SU-DHL-6 (cell line): ENCODE data around the gene MPC1.

Experiments
- H2AFZ ChIP-seq: fragments of 200-600 bp; sonication (generic); 2 replicates; pipeline ENCODE4 v1.6.1; 2014; ENCODE audit warnings: low read depth, mild to moderate bottlenecking, moderate library complexity, mixed read lengths, antibody characterized with exemption, low read length; ENCODE audit not compliant: severe bottlenecking
- H3F3A ChIP-seq: fragments of 200-600 bp; shearing (Covaris generic); 2 replicates; pipeline ENCODE4 v1.6.0; 2016; ENCODE audit warnings: antibody characterized with exemption, mild to moderate bottlenecking; ENCODE audit not compliant: insufficient read depth
- H3K27ac ChIP-seq: fragments of 200-600 bp; sonication (generic); 2 replicates; pipeline ENCODE4 v1.5.1; 2016; ENCODE audit warnings: low read depth, mild to moderate bottlenecking, low read length, moderate library complexity, mixed read lengths
- H3K27me3 ChIP-seq: fragments of 200-600 bp; sonication (generic), shearing (Covaris generic); 2 replicates; pipeline ENCODE4 v1.6.0; 2014; ENCODE audit warnings: mild to moderate bottlenecking, low read length
- H3K36me3 ChIP-seq: fragments of 200-600 bp; sonication (generic); 2 replicates; pipeline ENCODE4 v1.6.1; 2014; ENCODE audit warnings: mild to moderate bottlenecking, low read length, mixed read lengths
- H3K4me2 ChIP-seq: fragments of 300-600, 200-600 bp; shearing (Covaris generic), sonication (generic); 2 replicates; pipeline ENCODE4 v1.6.0; 2014; ENCODE audit warnings: low read length, low read depth, mild to moderate bottlenecking; ENCODE audit not compliant: poor library complexity, severe bottlenecking
- H3K4me3 ChIP-seq: fragments of 200-600 bp; sonication (generic); 2 replicates; pipeline ENCODE4 v1.5.1; 2014; ENCODE audit warnings: antibody characterized with exemption, low read length, mild to moderate bottlenecking, mixed read lengths; ENCODE audit not compliant: insufficient read depth, poor library complexity, severe bottlenecking
- H3K79me2 ChIP-seq: fragments of 200-600 bp; sonication (generic); 2 replicates; pipeline ENCODE4 v1.6.1; 2014; ENCODE audit warnings: mild to moderate bottlenecking, low read length, moderate library complexity; ENCODE audit not compliant: insufficient read depth
- H3K9ac ChIP-seq: fragments of 200-600 bp; sonication (generic); 2 replicates; pipeline ENCODE4 v1.7.0; 2014; ENCODE audit warnings: mild to moderate bottlenecking, low read length
- H3K9me2 ChIP-seq: fragments of 200-600 bp; sonication (generic); replicated peaks from 2 replicates; pipeline ENCODE4 v1.6.1; 2014; ENCODE audit warnings: low read length; ENCODE audit not compliant: insufficient read depth
- H3K9me3 ChIP-seq: fragments of 200-600 bp; sonication (generic); 2 replicates; pipeline ENCODE4 v1.6.1; 2014; ENCODE audit warnings: low read length, mixed read lengths; ENCODE audit not compliant: insufficient read depth
- H4K20me1 ChIP-seq: fragments of 200-600 bp; sonication (generic); 2 replicates; pipeline ENCODE4 v1.6.1; 2014; ENCODE audit warnings: low read depth, mild to moderate bottlenecking, antibody characterized with exemption, low read length, moderate library complexity, mixed read lengths
- CTCF ChIP-seq: fragments of 200-600 bp; sonication (generic); IDR thresholded peaks from one replicate; pipeline ENCODE4 v1.5.1; 2017; ENCODE audit warnings: antibody characterized with exemption, mild to moderate bottlenecking, low read length, moderate library complexity; ENCODE audit not compliant: insufficient read depth, poor library complexity, severe bottlenecking
- EZH2phosphoT487 ChIP-seq: fragments of 200-600 bp; sonication (generic), shearing (Covaris generic); conservative IDR thresholded peaks from 2 replicates; pipeline ENCODE4 v1.6.1; 2018; ENCODE audit warnings: mild to moderate bottlenecking, antibody characterized with exemption, low read length, moderate library complexity, mixed read lengths

The MPC1 gene

GRCh38 chr6:166318649-166319600 is 63.8 kb downstream of the MPC1 start:
- peaks cover 4% of the 10 kb centered on the region; the same call in 1 of the 2 replicates for H4K20me1 ChIP-seq
- H3K4me3 ChIP-seq, result no peak overlapping the region

GRCh38 chr6:166318227-166318626 is 64.5 kb downstream of the MPC1 start:
- H3K4me3 ChIP-seq, result no peak overlapping the region
- H3K9me3 ChIP-seq, result no peaks in the 10 kb centered on the region
- no peak for TF ChIP-seq EZH2phosphoT487
- TF ChIP-seq CTCF, result no peak
- peaks cover 4% of the 10 kb centered on the region; the same call in 1 of the 2 replicates for H4K20me1 ChIP-seq
- no peak overlapping the region for H3K9ac ChIP-seq
- no peaks in the 10 kb centered on the region for H3K27me3 ChIP-seq
- no peak overlapping the region for H3K27ac ChIP-seq
- no peaks in the 10 kb centered on the region for H3K9me2 ChIP-seq
- H3F3A ChIP-seq, result no peaks in the 10 kb centered on the region
- H3K4me2 ChIP-seq, result no peak overlapping the region
- H2AFZ ChIP-seq, result no peak overlapping the region
- H3K79me2 ChIP-seq, result no peaks in the 10 kb centered on the region
- H3K36me3 ChIP-seq, result peaks cover 12% of the 10 kb centered on the region; the same call in 1 of the 2 replicates

More at GRCh38 chr6:166318649-166319600, 63.8 kb downstream of the MPC1 start:
- Histone ChIP-seq H3F3A (no peaks in the 10 kb centered on the region), H3K27me3 (no peaks in the 10 kb centered on the region), H3K9ac (no peak overlapping the region), H3K4me2 (no peak overlapping the region), H3K9me3 (no peaks in the 10 kb centered on the region), H3K27ac (no peak overlapping the region), H3K9me2 (no peaks in the 10 kb centered on the region), H2AFZ (no peak overlapping the region), H3K79me2 (no peaks in the 10 kb centered on the region), H3K36me3 (peaks cover 12% of the 10 kb centered on the region; the same call in 1 of the 2 replicates)
- no peak for TF ChIP-seq EZH2phosphoT487
- TF ChIP-seq CTCF, result no peak

- Histone ChIP-seq H3K4me2 (no peak overlapping the region), H3K9me2 (no peaks in the 10 kb centered on the region), H4K20me1 (peaks cover 4% of the 10 kb centered on the region; the same call in 1 of the 2 replicates), H3K9me3 (no peaks in the 10 kb centered on the region), H3K36me3 (peaks cover 9% of the 10 kb centered on the region; the same call in 1 of the 2 replicates), H3F3A (no peaks in the 10 kb centered on the region), H3K9ac (no peak overlapping the region), H3K4me3 (no peak overlapping the region), H3K27me3 (no peaks in the 10 kb centered on the region), H3K79me2 (no peaks in the 10 kb centered on the region), H2AFZ (no peak overlapping the region), H3K27ac (no peak overlapping the region)
- no peak for TF ChIP-seq CTCF
- no peak for TF ChIP-seq EZH2phosphoT487
Observed at GRCh38 chr6:166317261-166318212, 65.2 kb downstream of the MPC1 start.
